Spleen (tissue), 7 donors: ENCODE results near the gene UBQLN4.

Experiments
- CTCF ChIP-seq, 11 experiments: fragments of 200-600 bp in 7 of 11; fragments of 450-650 bp in 4 of 11; sonication (generic) in 4 of 11; IDR thresholded peaks in 8 of 11; conservative IDR thresholded peaks in 3 of 11; 1 replicate in 7 of 11; 2 replicates in 4 of 11; pipeline versions ENCODE4 v1.4.0 to v1.8.0; 2016 to 2021; ENCODE audit warnings: antibody characterized with exemption in 11 of 11, inconsistent platforms in 4 of 11, mild to moderate bottlenecking in 1 of 11
- POLR2AphosphoS5 ChIP-seq, 3 donors: sonication (generic); formaldehyde crosslinking; IDR thresholded peaks; one replicate each; pipeline ENCODE4 v1.5.1; 2017; ENCODE audit warnings: antibody characterized with exemption in 3 of 3
- donor health status: DM: no; HTN: no; CAD: no; lungs with moderate emphysema.
- donor health status: DM: no; HTN: no; CAD: no.
- donor health status: DM: no; HTN: no; CAD: no.

DNA sequence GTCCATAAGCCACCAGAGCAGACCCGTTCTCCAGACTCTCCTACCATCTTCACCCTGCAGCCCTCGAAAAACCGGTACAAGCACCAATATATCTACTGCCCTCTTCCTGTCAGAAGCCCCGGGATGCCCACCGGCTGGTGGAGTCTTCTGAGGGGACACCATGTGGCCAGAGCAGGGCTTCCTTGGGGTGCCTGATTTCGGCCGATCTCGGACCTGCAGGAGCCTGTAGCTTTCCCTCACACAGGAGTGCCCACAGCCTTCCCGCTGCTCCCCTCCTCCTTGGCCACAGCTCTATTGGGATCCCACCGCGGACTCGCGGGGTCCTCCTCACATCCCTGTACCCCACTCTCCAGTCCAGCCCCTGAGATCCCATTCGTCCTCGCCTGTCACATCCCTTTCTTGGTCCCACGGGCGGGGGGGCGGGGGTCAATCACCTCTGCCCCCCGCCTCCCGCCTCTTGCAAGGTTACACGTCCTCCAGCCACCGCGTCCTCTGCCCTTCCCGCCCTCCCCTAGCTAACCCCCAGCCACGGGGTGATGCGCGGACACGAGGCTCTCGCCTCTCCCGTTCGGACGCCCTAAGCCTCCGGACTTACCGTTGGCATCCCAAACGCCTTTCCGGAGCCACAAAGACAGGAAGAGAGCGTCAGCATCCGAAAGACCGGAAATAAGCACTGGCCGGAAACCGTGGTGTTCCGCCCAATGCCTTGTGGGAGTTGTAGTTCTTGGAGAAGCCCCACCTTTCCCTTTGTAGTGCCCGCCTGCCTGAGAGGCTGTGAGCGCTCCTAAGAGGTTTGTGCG lies 33.1 kb downstream of the UBQLN4 start, which contains the start of gene SSR2:
- TF ChIP-seq CTCF (IDR thresholded peaks at IDR 0.05 in 8 of 11, conservative IDR thresholded peaks at IDR 0.05 in 3 of 11) (peak in 1 of 11 experiments; percentile 18), POLR2AphosphoS5 (IDR thresholded peaks at IDR 0.05) (peak; percentile 85 to 95 (median 88))
